ENCODE data around the gene SLC37A2.

GRCh38 chr11:125079878-125080530, 16.9 kb downstream of the SLC37A2 start:
- TF ChIP-seq, protein P1, sequence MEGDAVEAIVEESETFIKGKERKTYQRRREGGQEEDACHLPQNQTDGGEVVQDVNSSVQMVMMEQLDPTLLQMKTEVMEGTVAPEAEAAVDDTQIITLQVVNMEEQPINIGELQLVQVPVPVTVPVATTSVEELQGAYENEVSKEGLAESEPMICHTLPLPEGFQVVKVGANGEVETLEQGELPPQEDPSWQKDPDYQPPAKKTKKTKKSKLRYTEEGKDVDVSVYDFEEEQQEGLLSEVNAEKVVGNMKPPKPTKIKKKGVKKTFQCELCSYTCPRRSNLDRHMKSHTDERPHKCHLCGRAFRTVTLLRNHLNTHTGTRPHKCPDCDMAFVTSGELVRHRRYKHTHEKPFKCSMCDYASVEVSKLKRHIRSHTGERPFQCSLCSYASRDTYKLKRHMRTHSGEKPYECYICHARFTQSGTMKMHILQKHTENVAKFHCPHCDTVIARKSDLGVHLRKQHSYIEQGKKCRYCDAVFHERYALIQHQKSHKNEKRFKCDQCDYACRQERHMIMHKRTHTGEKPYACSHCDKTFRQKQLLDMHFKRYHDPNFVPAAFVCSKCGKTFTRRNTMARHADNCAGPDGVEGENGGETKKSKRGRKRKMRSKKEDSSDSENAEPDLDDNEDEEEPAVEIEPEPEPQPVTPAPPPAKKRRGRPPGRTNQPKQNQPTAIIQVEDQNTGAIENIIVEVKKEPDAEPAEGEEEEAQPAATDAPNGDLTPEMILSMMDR (optimal IDR thresholded peaks at IDR 0.05 in 1 of 3, IDR thresholded peaks at IDR 0.05 in 1 of 3, conservative IDR thresholded peaks at IDR 0.05 in 1 of 3; ENCODE audit: extremely low read depth in 1 of 3, insufficient read depth in 2 of 3, low read length in 3 of 3), result no peak
- no peak for TF ChIP-seq EZH2 (IDR thresholded peaks at IDR 0.05; ENCODE audit: low read length)

Measured in keratinocyte (primary cell).